ENCODE results near the gene RTP3.

GRCh38 chr3:46466871-46467403 is 30.8 kb upstream of the RTP3 start:
- TF ChIP-seq CTCF (IDR thresholded peaks at IDR 0.05), result no peak
- TF ChIP-seq POLR2A (IDR thresholded peaks at IDR 0.05), result no peak

Measured in thyroid gland (tissue), 4 donors.